GM19238 (cell line): Measurements from ENCODE around the gene AKAP5.

Experiments used
- DNase-seq: peaks from one replicate; pipeline ENCODE4 v3.0.0; 2011; ENCODE audit warnings: low spot score; ENCODE audit not compliant: insufficient read length

The AKAP5 gene, protein sequence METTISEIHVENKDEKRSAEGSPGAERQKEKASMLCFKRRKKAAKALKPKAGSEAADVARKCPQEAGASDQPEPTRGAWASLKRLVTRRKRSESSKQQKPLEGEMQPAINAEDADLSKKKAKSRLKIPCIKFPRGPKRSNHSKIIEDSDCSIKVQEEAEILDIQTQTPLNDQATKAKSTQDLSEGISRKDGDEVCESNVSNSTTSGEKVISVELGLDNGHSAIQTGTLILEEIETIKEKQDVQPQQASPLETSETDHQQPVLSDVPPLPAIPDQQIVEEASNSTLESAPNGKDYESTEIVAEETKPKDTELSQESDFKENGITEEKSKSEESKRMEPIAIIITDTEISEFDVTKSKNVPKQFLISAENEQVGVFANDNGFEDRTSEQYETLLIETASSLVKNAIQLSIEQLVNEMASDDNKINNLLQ

DNA sequence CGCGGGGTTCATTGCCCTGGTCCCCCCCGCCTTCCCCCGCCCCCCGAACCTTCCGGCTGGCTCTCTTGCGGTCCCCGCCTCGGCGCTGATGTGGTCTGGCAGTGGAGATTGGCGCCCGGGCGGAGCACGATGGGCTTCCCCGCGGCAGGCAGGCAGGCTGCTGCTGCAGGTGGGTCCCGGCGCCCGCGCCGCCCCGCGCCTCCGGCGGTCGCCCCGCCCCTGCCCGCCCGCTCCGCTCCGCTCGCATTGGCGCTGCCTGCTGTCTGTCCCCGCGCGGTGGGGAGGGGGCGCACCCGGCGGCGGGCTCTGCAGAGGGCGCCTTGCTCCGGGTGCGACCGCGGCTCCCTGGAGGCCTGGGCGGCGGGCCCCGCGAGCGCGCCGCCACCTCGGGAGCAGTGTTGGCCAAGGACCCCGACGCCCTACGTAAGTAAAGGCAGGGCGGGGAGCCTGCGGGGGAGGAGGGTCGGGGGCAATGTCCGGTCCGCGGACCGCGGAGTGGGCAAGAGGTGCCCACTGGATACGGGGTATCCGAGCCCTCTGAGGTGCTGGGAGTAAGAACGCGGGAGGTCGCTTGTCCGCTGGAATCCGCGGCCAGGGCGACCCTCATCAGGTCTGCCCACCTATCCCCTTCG lies at the start of gene AKAP5:
TSS of gene AKAP5 (plus strand) at position 309 of the 632 bp plus-strand sequence. CDS start 2,896 bp downstream, outside the sequence.
- DNase-seq = peak; percentile 59

GRCh38 chr14:64416348-64416932 lies 48.9 kb upstream of the AKAP5 start:
- no peak for DNase-seq

- DNase-seq = no peak
Measured at GRCh38 chr14:64417055-64417770, 48.1 kb upstream of the AKAP5 start.

- DNase-seq = no peak
Measured at GRCh38 chr14:64417771-64418125, 47.6 kb upstream of the AKAP5 start.

DNA sequence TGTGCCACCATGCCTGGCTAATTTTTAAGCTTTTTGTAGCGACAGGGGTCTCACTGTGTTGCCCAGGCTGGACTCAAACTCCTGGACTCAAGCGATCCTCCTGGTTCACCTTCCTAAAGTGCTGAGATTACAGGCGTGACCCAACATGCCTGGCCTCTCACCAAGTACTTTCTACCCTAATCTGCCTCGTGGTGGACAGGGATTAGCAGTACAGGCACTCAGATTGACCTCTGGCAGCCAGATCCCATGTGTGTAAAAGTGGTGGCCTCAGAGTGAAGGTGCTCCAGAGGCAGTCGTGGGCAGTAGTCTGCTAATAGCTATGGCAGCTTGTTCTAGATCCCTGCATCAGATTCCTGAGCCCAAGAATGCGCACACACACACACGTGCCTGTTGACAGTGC lies 46.3 kb upstream of the AKAP5 start:
- DNase-seq = no peak

DNA sequence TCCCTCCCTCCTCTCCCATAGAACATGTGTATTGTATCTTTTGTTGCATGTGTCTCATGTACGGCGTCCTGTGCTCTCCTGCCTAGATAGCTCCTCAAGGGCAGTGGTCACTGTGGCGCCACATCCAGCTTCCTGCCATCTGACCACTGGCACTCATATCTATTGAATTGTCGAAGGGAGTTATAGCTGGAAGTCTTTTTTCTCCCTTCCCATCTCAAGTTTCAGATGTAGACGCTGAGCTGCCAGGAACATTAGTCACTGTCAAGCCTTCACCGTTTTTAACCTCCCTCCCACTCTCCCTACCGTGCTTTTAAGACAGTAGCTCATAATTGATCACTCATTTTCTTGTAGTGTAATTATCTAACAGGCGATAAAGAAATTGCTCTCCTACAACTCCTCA lies 44.1 kb upstream of the AKAP5 start:
- DNase-seq = no peak

DNA sequence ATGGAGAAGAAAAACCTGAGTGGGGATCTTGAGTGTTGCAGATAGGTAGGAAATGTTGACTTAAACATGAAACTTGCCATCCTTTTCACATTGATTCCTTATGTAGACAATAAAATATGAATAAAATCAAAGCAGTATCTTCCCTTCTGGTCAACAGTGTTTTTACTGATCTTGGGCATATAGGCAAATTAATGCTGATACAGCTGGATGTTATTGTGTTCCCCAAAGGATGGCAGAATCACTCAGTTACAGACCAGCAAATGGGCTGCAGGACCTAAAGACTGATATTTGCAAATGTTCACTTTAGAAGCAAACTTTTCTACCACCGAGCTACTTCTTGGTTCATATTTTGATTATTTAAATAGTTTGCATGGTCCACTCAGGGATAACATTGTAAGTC lies 43.3 kb upstream of the AKAP5 start:
- no peak for DNase-seq

GRCh38 chr14:64422756-64423155 lies 42.5 kb upstream of the AKAP5 start:
- no peak for DNase-seq

GRCh38 chr14:64423987-64424386 lies 41.3 kb upstream of the AKAP5 start:
- DNase-seq = no peak

- DNase-seq = no peak
Measured at GRCh38 chr14:64434528-64434927, 30.8 kb upstream of the AKAP5 start.

GRCh38 chr14:64438181-64438841 lies 27.0 kb upstream of the AKAP5 start:
- DNase-seq = no peak

- no peak for DNase-seq
Measured at GRCh38 chr14:64439141-64439540, 26.2 kb upstream of the AKAP5 start.

DNA sequence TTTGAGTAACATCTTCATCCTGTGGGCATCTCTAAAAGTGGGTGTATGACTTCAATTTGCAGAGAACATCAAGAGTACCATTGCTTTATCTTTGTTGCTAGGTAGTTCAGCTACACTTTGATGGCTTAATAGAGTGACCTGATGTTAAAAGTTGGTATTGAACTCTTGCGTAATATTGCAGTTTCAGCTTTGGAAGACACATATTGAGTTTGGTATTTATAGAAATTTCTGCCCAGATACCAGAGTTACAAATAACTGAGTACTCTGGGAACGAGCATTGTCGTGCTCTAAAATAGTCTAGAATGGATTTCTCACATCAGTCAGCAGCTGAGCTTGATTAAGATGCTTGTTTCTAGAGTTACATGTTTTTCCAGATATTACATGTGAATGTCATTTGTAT lies 24.8 kb upstream of the AKAP5 start:
- no peak for DNase-seq

- DNase-seq = no peak
Measured at GRCh38 chr14:64442300-64442988, 22.9 kb upstream of the AKAP5 start.

DNA sequence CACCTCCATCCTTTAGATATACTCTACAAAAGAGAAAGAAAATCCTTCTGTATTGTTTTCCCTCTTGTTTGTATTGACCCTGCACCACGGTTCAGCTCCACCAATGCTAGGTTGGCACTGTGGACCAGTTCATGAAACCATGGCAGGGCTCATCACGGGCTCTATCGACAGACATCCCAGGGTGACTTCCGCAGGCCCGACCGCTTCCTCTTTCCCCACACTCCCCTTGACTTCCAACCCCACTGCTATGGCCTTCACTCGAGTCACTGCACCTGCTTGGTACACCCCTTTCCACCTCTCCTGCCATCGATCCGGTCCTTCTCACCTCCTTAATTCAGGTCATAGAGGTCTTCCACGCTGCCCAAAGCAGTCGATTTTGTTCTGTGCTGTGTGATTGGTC lies 21.2 kb upstream of the AKAP5 start:
- no peak for DNase-seq

DNA sequence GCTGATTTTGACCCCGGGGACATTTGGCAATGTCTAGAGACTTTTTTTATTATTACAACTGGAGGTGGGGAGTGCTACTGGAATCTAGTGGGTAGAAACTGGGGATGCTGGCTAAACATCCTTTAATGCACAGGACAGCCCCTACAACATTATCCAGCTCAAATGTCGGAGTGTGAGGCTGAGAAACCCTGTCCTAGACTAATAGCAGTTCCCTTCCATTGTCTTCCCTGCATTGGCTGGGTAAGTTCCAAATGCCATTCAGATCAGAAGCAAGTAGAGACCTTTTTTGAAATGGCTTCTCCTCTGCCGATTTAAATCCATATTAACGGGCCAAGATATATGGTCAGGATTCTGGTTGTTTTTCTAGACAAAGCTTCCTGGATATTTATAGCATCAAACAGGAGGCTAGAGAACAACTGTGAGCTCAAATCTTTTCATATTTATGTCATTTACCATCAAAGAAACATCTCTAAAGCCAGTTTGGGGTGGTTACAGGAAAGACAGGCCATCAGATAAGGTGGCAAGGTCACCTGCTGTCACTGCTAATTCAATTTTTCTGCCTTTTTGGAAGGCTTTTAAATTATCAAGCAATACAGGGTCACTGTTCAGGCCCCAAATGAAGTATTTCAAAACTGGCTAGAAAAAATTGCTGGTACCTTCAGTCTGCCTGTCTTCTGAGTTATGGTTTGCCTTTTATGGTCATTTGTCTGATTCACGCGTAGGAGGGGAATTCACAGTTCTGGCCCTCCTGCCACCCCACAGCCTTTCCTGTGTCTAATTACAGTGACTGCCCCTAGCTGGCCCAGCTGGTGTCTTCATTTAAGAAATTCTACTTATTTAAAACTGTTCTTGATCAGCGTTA lies 20.1 kb upstream of the AKAP5 start:
- peak; percentile 63 for DNase-seq

DNA sequence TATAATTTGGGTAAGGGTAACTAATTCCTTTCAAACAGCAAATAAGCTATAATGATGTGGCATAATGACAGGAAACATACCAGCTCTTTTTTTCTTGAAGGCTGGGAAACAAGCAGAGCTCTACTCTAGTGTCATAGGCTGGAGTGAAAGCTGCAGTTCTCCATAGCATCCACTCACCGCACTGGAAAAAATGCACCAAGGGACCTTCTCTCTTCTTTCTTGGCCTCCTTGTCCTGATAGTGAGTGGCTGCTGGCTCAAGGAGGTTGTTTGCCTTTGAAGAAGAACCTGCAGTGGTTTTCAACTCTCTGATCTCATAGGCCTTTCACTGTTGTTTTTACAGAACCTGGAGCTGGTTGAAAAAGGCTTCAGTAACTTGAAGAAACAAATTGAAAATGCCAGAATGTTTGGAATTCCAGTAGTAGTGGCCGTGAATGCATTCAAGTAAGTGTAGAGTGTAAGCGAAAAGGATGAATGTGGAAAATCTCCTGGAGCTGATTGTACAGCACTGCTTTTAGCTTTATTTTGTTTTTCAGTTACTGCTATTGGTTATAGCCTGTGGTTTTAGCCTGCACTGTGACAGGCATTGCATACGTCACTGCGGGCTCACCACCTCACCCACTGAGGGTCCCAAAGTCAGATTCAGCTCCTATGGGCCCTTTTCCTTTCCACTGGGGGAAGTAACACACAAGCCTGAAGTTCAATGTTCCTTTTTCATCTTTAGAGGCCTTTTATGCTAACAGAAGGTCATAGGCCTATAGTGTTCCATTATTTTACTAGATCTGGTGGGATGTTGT lies 17.2 kb upstream of the AKAP5 start:
- no peak for DNase-seq

- DNase-seq = no peak
Measured at GRCh38 chr14:64450255-64450654, 15.0 kb upstream of the AKAP5 start.

DNA sequence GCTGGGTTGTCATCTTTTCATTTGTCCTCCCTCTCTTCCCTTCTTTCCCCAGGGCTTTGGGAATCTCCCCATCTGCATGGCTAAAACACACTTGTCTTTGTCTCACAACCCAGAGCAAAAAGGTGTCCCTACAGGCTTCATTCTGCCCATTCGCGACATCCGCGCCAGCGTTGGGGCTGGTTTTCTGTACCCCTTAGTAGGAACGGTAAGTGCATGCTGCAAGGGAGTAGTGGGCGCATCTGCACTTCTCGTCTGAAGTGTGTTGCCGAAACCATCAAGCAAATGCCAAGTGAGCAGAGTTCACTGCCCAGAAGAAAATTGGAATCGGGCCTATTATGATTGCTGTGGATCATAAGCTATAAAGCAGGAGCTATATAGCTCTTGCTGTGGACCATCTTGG lies 10.6 kb upstream of the AKAP5 start:
- DNase-seq = no peak
